CD14-positive monocyte (primary cell): ENCODE results near the gene ZC3H6. TPM values are rescaled to one million over a fixed set of nuclear protein-coding genes. Genes with fewer than 3 reads are reported as not detected.

Experiments used
- DNase-seq, 3 donors: peaks; one replicate each; pipeline ENCODE4 v3.0.0-alpha.2; 2011 to 2022
- H2AFZ ChIP-seq: 2 replicates; pipeline ENCODE4 v1.6.0; 2012; ENCODE audit warnings: mild to moderate bottlenecking, low read depth, low read length, inconsistent platforms; ENCODE audit not compliant: insufficient read depth, poor library complexity, severe bottlenecking
- H3K27ac ChIP-seq, 2 donors: 1 replicate in 1 of 2; 2 replicates in 1 of 2; pipeline ENCODE4 v1.5.1; 2012 to 2013; ENCODE audit warnings: low read length in 2 of 2, control low read depth in 1 of 2, inconsistent platforms in 1 of 2, low read depth in 1 of 2, mild to moderate bottlenecking in 1 of 2
- H3K27me3 ChIP-seq, 2 donors: one replicate each; pipeline versions ENCODE4 v1.6.0 to v1.6.1; 2011 to 2013; ENCODE audit warnings: low read length in 2 of 2; ENCODE audit not compliant: control insufficient read depth in 2 of 2, insufficient read depth in 2 of 2
- H3K36me3 ChIP-seq, 2 donors: replicated peaks in 1 of 2; 1 replicate in 1 of 2; 2 replicates in 1 of 2; pipeline versions ENCODE4 v1.5.1 to v1.6.1; 2012 to 2013; ENCODE audit warnings: low read length in 2 of 2, control low read depth in 1 of 2, inconsistent platforms in 1 of 2, mild to moderate bottlenecking in 1 of 2; ENCODE audit not compliant: insufficient read depth in 2 of 2, control insufficient read depth in 1 of 2
- H3K4me1 ChIP-seq, 2 donors: 1 replicate in 1 of 2; 2 replicates in 1 of 2; pipeline versions ENCODE4 v1.5.1 to v1.6.1; 2012 to 2013; ENCODE audit warnings: low read length in 2 of 2, control low read depth in 1 of 2, inconsistent platforms in 1 of 2, mild to moderate bottlenecking in 1 of 2, moderate library complexity in 1 of 2; ENCODE audit not compliant: insufficient read depth in 2 of 2, control insufficient read depth in 1 of 2
- H3K4me2 ChIP-seq: replicated peaks from 2 replicates; pipeline ENCODE3; 2012; ENCODE audit warnings: low read length, moderate library complexity, mild to moderate bottlenecking; ENCODE audit not compliant: poor library complexity, severe bottlenecking; ENCODE audit errors: extremely low read depth
- H3K4me3 ChIP-seq, 3 experiments: fragments of 200-600 bp in 1 of 3; sonication (generic) in 1 of 3; replicated peaks in 1 of 3; 1 replicate in 2 of 3; 2 replicates in 1 of 3; pipeline ENCODE4 v1.5.1; 2011 to 2013; ENCODE audit warnings: low read length in 3 of 3, mild to moderate bottlenecking in 3 of 3, control low read depth in 2 of 3, low read depth in 2 of 3, inconsistent platforms in 1 of 3, moderate library complexity in 1 of 3
- H3K79me2 ChIP-seq: 2 replicates; pipeline ENCODE4 v1.6.0; 2012; ENCODE audit warnings: mild to moderate bottlenecking, control low read depth, inconsistent platforms, low read length, moderate library complexity; ENCODE audit not compliant: insufficient read depth
- H3K9ac ChIP-seq: 2 replicates; pipeline ENCODE4 v1.6.0; 2017; ENCODE audit warnings: low read length, mild to moderate bottlenecking; ENCODE audit not compliant: insufficient read depth, poor library complexity, severe bottlenecking
- H3K9me3 ChIP-seq, 2 donors: replicated peaks in 1 of 2; 1 replicate in 1 of 2; 2 replicates in 1 of 2; pipeline versions ENCODE4 v1.5.1 to v1.6.1; 2012 to 2013; ENCODE audit warnings: low read length in 2 of 2, control low read depth in 1 of 2; ENCODE audit not compliant: control insufficient read depth in 1 of 2, insufficient read depth in 1 of 2
- H4K20me1 ChIP-seq: 2 replicates; pipeline ENCODE4 v1.6.0; 2012; ENCODE audit warnings: mild to moderate bottlenecking, low read length, control low read depth, moderate library complexity; ENCODE audit not compliant: insufficient read depth
- H3K27ac Mint-ChIP-seq, 7 donors: one replicate each; pipeline ENCODE4 v1.8.0; 2020; ENCODE audit warnings: mild to moderate bottlenecking in 7 of 7, mixed read lengths in 7 of 7, moderate library complexity in 6 of 7, inconsistent platforms in 2 of 7
- H3K27me3 Mint-ChIP-seq, 3 donors: one replicate each; pipeline ENCODE4 v1.8.0; 2021 to 2022; ENCODE audit warnings: low read depth in 3 of 3, mild to moderate bottlenecking in 3 of 3, mixed read lengths in 3 of 3, moderate library complexity in 3 of 3, inconsistent platforms in 1 of 3
- H3K36me3 Mint-ChIP-seq, 2 donors: one replicate each; pipeline ENCODE4 v1.8.0; 2020; ENCODE audit warnings: mixed read lengths in 2 of 2, inconsistent platforms in 1 of 2, mild to moderate bottlenecking in 1 of 2
- H3K4me1 Mint-ChIP-seq: one replicate; pipeline ENCODE4 v1.8.0; 2020; ENCODE audit warnings: mild to moderate bottlenecking, mixed read lengths
- H3K4me3 Mint-ChIP-seq, 2 donors: one replicate each; pipeline ENCODE4 v1.8.0; 2020; ENCODE audit warnings: mild to moderate bottlenecking in 2 of 2, mixed read lengths in 2 of 2, moderate library complexity in 1 of 2
- H3K9me3 Mint-ChIP-seq, 7 donors: one replicate each; pipeline ENCODE4 v1.8.0; 2020 to 2022; ENCODE audit warnings: mixed read lengths in 7 of 7, mild to moderate bottlenecking in 6 of 7, moderate library complexity in 6 of 7, inconsistent platforms in 2 of 7
- CTCF ChIP-seq: fragments of 200-600 bp; IDR thresholded peaks from one replicate; pipeline ENCODE4 v1.8.0; 2022; ENCODE audit warnings: antibody characterized with exemption, mild to moderate bottlenecking
- WGBS: methylation state at CpG from one replicate; pipeline ENCODE4 v1.1.5; 2013; ENCODE audit warnings: missing lambda C conversion rate; ENCODE audit not compliant: insufficient coverage; 5-methylcytosine and 5-hydroxymethylcytosine counted together
- intact Hi-C, 2 donors: fragments of 100-400 bp; cut with micrococcal nuclease; formaldehyde crosslinking; loops; one replicate each; pipeline versions ENCODE4 v1.15.0 to v1.15.1; 2023
- polyA plus RNA-seq, 3 donors: library from polyadenylated mRNA; depleted of rRNA in 1 of 3; unstranded in 2 of 3; stranded (reverse) in 1 of 3; fragments of 300-500 nt in 2 of 3; fragments of >200 nt in 1 of 3; fragmentation: Illumina TruSeq in 2 of 3; gene quantifications; 1 replicate in 2 of 3; 2 replicates in 1 of 3; pipeline ENCODE4 v1.2.3, GENCODE V29; 2012 to 2021

The ZC3H6 gene
- polyA plus RNA-seq, 3 donors: 2.1 to 2.5 (median 2.4) TPM

DNA sequence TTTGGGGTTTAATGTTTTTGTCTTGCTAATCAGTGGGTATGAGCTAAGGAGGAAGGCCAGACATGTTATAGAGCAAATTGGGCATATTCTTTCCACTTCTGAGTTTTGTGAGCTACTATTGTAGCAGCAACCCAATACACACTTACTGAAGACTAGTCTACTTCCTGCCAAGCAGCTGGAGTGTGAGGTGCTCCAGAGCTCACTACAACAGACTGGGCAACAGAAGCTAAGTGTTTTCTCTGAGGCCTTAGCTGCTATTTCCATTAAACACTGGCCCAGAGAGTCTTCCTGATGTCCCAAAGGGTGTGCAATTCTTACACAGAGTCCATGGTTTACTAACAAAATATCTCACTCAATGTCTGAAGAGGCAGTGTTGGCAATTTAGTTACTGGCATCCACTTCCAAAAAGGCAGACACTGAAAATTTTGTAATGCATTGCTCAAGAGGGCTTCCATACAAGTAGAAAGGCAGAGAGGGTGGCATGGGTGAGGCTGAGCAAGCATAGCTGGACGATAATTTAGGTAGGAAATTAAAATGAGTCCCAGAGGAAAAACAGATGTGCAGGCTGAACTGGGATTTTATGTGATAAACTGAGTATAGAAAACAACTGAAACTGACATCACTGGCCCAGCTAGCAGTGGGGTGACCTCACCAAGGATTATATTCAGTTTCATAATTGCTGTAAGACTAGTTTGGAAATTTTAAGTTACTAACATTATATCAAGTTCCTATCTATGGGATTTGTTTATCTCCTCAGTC, 68.6 kb downstream of the ZC3H6 start:
- peaks cover 0 to 8% of the 10 kb centered on the region in 2 donors for H3K36me3 Mint-ChIP-seq
- no peaks in the 10 kb centered on the region for H3K27me3 ChIP-seq

More for the DNA sequence above, 68.6 kb downstream of the ZC3H6 start:
- Histone ChIP-seq H3K36me3 (no peaks in the 10 kb centered on the region), H3K4me2 (no peak overlapping the region), H2AFZ (no peak overlapping the region), H3K79me2 (no peaks in the 10 kb centered on the region), H3K27ac (no peak overlapping the region), H3K9me3 (no peaks in the 10 kb centered on the region), H3K9ac (no peak overlapping the region), H4K20me1 (no peaks in the 10 kb centered on the region), H3K4me1 (no peaks in the 10 kb centered on the region), H3K4me3 (no peak overlapping the region)
- H3K4me3 Mint-ChIP-seq: no peak overlapping the region
- 89% methylated on average over 1 of the region's 1 CpG for WGBS
- peaks cover 0 to 3% (median 1%) of the 10 kb centered on the region in 3 donors for H3K27me3 Mint-ChIP-seq
- H3K27ac Mint-ChIP-seq: no peak overlapping the region
- no peak for TF ChIP-seq CTCF
- intact Hi-C loops: no loop called here
- DNase-seq: no peak
- H3K9me3 Mint-ChIP-seq: peaks cover 0 to 9% (median 6%) of the 10 kb centered on the region in 7 donors
- peaks cover 2% of the 10 kb centered on the region for H3K4me1 Mint-ChIP-seq
